GM19468 (cell line): ENCODE data around the gene CHST9.
"Not testable (repeated sequence)": the region's sequence is repeated elsewhere in the genome, so short reads cannot be mapped to it uniquely, and the experiment has no call there.

Experiments used
- ATAC-seq: cut with Tn5 transposase; IDR thresholded peaks from one replicate; pipeline ENCODE4 v1.9.1; 2021; ENCODE audit warnings: mild to moderate bottlenecking, moderate library complexity, moderate number of reproducible peaks; ENCODE audit not compliant: unreplicated experiment; ENCODE audit errors: extremely low read depth

Gene CHST9

DNA sequence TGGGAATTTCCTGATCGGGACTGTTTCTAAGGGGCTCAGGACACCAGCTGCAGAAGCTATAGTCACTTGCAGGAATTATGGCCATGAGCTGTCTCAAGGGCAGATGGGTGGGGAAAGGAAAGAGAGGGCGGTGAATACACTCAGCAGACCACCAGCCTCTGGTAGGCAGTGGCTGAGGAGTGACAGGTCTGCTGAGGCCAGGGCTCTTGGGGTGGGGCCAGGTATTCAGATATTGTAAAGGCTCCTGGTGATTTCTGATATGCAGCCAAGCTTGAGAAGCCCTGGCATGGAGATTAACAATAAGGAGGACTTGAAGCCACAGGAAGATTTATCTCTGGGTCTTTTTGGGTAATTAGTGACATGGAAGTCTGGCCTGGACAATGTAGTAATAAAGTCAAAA, 174.3 kb downstream of the CHST9 start:
- no peak for ATAC-seq

DNA sequence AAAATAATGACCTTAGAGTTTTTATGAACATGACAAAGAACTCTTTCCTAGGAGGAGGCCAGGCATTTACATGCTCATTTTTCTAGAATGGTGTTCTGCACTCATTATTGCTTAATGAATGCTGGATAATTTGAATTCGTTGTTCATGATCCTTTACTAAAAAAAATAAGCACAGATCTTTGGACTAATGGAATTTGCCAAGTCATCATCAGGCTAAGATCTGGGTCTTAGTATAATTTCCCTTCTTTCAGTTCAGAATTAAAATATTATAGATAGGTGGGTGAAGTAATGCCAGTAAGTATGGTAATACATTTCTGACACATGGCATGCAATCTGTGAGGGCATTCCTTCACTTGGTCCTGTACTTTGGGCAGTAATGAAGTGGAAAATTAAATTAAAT, 175.8 kb downstream of the CHST9 start:
- no peak for ATAC-seq

DNA sequence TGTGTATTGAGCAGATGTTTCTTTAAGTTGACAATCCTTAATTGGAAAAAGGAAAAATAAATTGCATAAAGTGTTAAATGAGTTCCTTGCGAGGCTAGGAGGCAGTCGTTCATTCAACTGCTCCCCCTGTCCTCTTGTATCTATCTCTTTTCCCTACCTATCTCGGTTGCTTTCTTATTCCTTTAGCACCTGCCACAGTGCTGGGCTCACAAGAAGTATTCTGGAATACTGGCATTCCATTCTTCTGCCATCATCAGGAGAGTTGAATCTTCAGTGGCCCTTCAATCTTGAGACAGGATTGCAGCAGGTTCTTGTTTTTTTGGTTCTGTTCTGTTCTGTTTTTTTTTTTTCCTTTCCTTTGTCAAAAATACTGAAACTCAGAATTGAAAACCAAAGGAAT, 176.5 kb downstream of the CHST9 start:
- ATAC-seq, result no peak

DNA sequence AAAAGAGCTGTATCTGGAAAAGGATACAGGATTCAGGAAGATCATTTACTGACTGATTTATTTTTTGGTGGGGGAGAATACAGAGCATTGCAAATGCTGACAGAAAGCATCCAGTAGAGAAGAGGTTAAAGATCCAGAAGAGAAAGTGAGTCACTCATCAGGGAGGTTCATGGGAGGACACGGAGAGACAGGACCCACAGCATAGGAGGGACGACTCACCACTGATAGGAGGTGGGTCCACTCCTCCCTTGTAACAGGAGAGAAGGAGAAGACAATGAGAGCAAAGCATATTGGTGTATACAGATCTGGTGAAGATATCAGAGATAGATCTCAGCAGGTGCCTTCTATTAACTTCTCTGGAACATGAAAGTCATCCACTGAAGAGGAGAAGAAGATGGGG, 177.2 kb downstream of the CHST9 start:
- ATAC-seq, result no peak

DNA sequence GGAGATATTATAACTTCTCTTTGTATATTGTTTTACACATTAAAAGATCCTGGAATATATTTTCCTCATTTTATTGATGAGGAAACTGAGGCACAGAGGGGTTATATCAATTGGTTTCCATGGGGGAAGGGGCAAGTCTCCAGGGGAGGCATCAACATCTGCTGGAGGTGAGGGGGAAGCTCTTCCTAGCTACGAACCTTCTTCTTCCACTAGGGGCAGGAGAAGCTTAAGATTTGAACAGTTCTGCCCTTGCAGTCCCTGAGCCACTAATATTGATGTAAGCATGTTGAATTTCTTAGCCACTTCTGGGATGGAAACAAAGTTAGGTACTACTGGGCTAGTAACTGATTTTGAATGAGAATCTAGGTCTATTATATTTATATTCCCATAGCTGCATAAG, 179.5 kb downstream of the CHST9 start:
- ATAC-seq, result no peak

DNA sequence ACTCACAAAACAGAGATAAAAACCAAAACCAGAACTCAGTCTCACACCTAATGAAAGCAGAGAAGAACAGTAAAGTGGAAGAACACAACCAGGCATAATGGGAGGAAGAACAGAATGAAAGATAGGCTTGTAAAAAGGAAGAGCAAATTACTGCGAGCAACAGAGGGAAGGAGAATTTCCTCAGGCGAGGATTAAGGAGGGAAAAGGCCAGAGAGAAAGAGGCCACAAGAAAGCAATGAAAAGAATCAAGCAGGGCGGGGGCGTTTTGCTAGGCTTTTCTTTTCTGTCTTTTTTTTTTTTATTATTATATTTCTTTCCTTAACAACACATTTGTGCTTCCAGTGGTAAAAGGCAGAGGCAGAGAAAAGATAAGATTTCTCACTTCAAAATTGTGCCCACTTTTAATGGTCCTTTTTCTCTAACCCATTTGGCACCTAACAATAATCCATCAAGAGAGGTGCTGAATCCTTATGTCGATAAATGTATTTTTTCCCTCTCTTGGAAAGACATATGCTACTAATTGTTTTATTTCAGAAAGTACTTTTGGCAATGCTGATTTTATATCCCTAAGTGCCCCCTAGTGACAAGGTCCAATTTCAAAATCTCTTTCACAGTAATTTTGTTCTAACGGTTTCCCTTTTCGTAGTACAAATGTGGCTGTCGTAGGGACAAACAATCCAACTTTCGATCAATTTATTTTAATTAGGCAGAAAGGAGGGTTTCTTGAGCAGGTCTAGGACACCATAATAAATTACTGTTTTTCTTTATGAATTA, 180.9 kb downstream of the CHST9 start:
- no peak for ATAC-seq

DNA sequence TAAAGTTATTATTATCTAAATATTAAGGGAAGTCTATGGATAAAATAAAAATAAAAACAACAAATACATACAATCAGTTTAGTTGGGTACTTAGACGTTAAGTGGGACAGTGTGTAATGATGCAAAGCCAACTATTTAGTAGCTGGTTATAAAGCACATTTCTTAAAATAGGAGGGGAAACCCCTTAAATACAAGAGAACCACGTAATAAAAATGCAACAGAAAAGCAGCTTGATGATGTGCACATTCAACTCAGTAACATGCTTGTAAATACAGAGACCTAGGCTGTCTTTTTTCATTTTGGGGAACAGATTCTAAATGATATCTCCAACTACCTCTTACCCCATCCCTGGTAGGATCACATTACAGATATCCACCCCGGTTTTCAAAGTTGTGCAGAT, 185.3 kb downstream of the CHST9 start:
- ATAC-seq, result no peak

DNA sequence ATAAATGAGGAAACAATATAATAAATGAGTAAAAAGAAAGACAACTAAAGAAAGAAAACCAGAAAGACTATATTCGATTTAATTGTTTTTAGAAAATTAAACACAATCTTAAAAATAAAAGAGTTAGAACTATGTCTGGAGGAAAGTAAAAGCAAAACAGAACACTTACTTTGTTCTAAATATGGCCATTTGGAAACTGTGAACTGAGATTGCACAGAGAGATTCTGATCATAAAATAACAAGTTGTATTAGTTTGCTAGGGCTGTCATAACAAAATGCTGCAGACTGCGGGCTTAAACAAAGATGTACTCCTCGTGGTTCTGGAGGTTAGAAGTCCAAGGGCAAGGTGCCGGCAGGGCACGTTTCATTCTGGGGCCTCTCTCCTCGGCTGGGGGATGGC, 191.5 kb downstream of the CHST9 start:
- ATAC-seq, result peak; percentile 26

DNA sequence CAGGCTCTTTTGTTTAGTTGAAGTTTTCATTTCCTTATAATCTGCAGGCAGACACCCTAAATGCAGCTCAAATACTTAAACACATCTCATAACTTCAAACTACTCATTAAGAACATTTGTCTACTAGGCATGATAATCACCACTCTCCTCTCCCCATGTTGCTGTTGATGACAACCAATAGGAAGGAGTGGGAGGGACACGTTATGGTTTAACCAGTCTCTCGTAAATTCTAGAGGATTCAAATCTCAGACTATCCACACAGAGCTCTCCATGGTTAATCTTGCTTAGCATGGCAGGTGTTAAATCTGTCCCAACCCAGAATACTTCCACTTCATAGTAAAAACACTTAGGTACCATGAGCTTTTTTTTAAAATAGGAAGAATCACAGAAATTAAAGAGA, 192.2 kb downstream of the CHST9 start:
- no peak for ATAC-seq

DNA sequence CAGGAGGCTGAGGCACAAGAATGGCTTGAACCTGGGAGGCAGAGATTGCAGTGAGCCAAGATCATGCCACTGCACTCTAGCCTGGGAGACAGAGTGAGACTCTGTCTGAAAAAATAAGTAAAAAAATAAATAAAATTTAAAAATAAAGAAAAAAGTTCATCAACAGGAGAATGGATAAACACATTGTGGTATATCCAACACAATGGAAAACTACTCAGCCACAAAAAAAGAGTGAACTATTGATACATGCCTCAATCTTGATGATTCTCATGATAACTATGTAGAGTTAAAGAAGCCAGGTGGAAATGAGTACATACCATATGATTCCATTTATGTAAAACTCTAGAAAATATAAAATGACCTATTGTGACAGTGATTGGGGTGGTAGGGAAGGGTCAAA, 195.3 kb downstream of the CHST9 start:
- ATAC-seq, result no peak

DNA sequence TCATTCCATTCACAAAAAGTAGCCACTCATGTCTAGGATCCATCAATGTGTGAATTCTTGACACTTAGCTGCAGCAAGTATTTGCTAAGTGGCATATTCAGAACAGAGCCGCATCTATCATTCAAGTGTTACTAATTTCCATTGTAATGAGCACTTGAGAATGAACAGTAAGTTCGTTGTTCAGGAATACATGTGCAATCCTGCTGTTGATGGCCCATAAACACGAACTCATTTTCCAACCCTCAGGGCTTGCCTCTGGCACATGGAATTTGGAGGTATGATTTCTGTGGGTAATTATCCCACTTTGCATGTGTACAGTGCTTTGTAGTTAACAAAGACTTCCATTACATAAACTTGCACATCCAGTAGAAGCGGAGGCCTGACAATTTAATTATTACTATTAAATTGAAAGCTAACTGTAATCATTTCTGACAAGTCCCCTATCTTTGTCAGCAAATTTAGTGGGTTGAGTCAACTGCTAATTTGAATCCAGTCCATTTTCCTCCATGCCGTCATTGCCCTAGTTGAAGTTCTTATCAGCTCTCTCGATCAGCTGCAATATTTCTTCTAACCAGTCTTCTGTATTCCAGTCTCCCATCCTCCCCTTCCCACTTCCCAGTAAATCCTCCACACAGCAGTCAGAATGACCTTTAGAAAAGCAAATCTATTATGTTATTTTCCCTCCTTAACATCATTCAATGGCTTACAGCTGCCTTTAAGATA, 203.6 kb downstream of the CHST9 start:
- ATAC-seq, result no peak

DNA sequence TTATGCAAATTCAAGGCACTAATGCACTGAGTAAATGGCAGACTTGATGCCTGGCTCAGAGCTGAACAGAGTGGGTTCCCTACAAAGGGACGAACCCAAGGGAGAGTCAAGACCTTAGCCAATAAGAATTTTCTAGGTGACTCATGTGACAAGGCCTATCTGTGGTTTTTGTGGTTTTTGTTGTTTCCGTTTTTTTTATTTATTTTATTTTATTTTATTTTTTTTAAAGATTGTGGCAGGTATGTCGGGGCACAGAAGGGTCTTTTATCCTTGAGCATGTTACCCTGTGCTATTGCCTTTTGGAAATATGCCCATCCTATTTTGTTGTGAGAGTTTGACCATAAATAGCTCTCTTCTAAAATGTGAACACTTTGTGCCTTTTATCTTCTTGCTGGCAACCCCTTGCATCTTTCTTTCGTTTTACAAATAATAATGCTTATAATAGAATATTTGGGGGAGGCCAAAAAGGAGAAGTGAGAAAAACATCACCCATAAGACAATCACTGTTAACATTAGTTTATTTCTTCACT, 206.2 kb downstream of the CHST9 start:
- ATAC-seq, result peak; percentile 96

DNA sequence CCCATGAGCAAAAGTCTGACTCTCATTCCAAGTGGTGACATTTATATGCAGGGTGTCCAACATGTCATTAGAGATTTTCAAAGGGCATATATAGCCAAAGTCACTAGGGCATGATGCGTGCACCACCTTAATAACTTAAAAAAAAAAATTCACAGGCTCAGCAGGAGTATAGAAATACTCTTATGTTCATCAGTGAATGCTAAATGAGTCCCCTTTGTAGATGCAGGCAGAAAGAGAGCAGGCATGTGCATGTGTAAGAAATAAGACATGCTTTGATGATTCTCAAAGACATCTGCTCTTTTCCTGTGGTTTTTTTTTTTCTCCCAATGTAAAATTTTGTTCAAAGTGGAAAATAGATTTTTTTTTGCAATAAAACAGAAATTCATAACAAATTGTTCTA, 207.3 kb downstream of the CHST9 start:
- no peak for ATAC-seq

DNA sequence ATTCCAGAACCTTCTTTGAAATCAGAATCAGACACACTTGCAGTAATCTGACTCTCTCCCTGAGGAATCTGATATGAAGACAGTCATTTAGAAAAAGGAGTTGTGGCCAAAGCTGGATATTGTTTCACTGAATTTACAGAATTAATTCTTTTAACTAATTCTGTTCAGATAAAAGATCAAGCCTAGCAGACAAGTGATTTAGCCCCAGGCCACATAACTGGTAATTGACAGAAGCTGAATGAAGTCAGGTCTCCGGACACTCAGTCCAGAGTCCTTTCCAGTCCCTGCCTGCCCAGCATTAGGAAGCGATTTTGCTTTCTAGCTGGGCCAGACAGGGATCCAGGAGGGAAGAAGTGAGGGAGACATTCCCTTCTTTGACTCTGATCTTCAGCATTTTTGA, 208.9 kb downstream of the CHST9 start:
- ATAC-seq, result no peak

DNA sequence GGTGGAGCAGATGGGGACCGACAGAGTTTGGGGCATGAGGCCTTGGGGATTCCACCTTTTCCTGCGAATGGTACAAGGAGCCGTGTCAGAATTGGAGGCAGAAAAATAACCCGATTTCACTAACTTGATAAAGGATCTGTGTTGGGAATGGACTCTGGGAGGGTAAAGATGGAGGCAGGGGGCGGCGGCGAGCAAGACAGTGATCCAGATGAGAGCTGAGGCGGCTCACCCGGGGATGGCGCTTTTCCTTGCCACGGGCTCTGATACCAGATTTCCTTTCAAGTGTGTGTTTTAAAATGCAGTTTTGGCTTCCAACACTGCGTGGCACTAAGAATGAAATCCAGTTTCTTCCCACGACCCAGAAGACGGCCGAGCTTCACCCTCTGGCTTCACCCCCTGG, 212.6 kb downstream of the CHST9 start:
- not testable (repeated sequence) for ATAC-seq

DNA sequence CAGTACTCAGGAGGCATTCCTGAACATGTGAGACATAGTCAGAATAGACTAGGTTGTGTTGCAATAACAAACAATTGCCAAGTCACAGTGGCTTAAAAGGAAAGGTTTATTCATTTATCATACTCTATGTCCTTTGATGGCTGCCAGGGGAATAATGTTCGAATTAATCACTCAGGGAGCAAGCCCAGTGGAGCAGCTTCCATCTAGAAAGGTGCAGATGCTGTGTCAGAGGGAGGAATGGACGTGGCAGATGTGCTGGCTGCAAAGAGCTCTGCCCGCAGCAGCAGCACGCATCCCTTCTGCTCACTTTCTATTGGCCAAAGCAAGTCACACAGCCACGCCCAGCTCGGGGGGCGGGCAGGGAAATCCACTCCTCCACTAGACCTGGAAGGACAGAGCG, 213.7 kb downstream of the CHST9 start:
- no peak for ATAC-seq

DNA sequence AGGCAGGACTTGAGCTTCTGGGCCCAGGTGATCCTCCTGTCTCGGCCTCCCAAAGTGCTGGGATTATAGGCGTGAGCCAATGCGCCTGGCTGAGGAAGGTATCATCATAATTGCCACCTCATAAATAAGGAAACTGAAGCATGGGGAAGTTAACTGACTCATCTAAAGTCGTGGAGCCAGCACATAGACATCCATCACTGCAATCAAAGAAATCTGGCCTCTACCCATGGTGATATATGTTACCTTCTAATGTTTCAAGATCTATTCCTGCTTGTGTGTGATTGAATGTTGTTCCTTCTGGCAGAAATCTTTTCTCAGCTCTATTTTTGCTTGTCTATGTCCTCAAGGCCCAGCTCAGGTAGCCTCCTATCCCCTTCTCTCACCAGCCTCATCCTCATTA, 214.5 kb downstream of the CHST9 start:
- ATAC-seq, result no peak

DNA sequence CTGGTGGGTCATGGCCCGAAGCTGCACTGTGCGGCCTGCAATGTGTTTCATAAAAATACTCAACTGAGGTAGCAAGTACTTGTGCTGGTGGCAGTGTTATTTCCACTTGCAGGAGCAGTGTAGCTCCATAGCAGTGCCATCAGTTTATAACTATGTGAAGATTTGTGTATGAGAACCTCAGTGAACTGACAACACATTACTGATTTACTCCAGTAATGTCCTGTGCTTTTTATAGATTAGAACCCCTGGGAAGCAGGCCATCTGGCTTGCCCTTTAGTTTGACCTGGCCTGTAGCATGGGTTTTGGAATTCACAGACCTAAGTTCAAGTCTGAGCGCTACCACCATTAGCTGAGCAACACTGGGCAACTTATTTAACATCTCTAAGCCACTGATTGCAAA, 219.9 kb downstream of the CHST9 start:
- ATAC-seq, result no peak

DNA sequence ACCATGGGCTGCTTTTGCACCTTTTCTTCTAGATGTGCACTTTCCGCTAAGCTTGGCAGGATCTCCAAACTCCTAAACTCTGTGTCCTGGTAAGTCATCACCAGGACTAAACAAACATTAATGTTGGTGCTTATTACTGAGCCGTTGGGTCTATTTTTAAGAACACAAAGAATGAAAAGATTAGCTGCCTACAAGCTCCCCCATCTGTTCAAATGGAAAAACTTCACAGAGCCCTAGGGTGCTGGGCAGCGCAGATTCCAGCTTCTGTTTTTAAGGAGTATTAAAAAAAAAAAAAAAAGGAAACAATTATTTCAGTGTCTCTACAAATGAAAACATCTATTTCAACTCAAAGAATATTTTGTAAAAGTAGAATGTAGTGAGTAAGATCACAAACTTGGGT, 221.8 kb downstream of the CHST9 start:
- ATAC-seq, result no peak

DNA sequence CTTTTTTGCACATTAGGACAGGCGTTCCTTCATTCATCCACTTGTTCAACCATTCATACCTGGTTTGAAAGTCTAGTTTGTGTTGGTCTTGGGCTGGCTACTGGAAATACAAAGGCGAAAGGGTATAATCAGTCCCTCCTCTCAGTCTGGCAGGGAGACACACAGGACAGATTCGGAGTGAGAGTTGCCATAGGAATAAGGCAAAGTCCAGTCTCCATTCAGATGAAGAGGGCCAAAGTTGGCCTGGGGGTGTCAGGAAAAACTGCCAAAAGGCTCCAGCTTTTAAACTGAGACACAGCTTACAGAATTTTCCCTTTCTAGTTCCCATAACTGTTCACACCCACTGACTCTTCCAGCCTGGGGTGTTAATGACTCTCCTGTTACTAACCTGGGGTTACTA, 223.3 kb downstream of the CHST9 start:
- ATAC-seq, result no peak

DNA sequence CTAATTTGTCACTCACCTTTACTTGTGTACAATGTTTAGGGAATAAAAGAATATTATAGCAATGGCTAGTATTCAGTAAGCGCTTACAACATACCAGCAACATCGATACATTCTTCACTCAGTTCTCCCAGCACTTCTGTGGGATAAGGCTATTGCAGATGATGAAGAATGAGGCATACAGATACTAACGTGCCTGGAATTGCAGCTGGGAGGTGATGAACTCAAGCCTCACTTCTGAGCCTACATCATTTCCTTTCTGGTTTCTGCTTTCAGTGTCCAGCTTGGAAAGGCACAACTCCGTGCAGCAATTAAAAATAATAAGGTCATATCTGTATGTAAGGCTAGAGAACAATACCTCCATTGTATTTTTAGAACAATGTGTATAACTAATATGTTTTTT, 224.2 kb downstream of the CHST9 start:
- ATAC-seq, result no peak

DNA sequence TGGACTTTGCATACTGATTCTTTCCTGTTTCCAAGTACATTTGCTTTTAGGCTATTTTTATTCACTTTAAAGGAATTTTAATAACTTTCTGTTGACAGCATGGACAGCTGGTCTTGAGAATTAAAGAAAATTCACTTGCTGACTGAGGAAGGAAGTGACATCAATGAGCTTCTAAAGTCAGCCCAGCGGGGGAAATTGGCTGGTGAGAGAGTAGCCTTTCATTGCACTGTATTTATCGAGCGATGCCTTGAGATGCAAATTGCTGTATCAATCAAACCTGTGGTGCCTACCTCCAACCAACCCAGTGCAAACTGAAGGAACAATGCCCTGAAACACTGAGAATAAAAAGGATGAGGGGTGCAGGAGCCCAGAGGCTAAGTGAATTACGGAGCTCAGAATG, 228.2 kb downstream of the CHST9 start:
- ATAC-seq, result no peak
